Upper lobe of left lung (tissue), 6 donors: ENCODE data around the gene RPS6KA5. TPM values are rescaled to one million over a fixed set of nuclear protein-coding genes. Genes with fewer than 3 reads are reported as not detected.
A peak's percentile ranks its signal among the peaks of the same experiment; 100 is the strongest.

Experiments
- ATAC-seq, 2 donors: fragments of 200-7000 bp; cut with Tn5 transposase; one replicate each; pipeline ENCODE4 v1.9.1; 2022; ENCODE audit warnings: mild to moderate bottlenecking in 2 of 2, moderate library complexity in 2 of 2; ENCODE audit not compliant: low FRiP score in 2 of 2
- DNase-seq, 2 donors: peaks; one replicate each; pipeline ENCODE4 v3.0.0-alpha.2; 2019 to 2020
- H3K27ac ChIP-seq, 4 donors: fragments of 200-600 bp; sonication (generic); one replicate each; pipeline ENCODE4 v1.5.1; 2016 to 2019
- H3K27me3 ChIP-seq, 4 donors: fragments of 200-600 bp; sonication (generic); one replicate each; pipeline ENCODE4 v1.5.1; 2017 to 2019
- H3K36me3 ChIP-seq, 4 donors: fragments of 200-600 bp; sonication (generic); one replicate each; pipeline ENCODE4 v1.5.1; 2016 to 2019
- H3K4me1 ChIP-seq, 4 donors: fragments of 200-600 bp; sonication (generic); one replicate each; pipeline ENCODE4 v1.5.1; 2018 to 2019
- H3K4me3 ChIP-seq, 4 donors: fragments of 200-600 bp; sonication (generic); one replicate each; pipeline ENCODE4 v1.5.1; 2017 to 2019; ENCODE audit warnings: mild to moderate bottlenecking in 2 of 4, moderate library complexity in 1 of 4
- H3K9me3 ChIP-seq, 4 donors: fragments of 200-600 bp; sonication (generic); one replicate each; pipeline ENCODE4 v1.5.1; 2018 to 2019
- CTCF ChIP-seq, 6 experiments: fragments of 450-650 bp in 4 of 6; fragments of 200-600 bp in 2 of 6; sonication (generic) in 2 of 6; IDR thresholded peaks; one replicate each; pipeline ENCODE4 v1.5.1; 2016 to 2019; ENCODE audit warnings: antibody characterized with exemption in 6 of 6
- EP300 ChIP-seq, 4 donors: sonication (generic); formaldehyde crosslinking; IDR thresholded peaks; one replicate each; pipeline ENCODE4 v1.5.1; 2017; ENCODE audit warnings: antibody characterized with exemption in 4 of 4, control low read depth in 2 of 4
- POLR2A ChIP-seq, 4 donors: fragments of 450-650 bp; IDR thresholded peaks; one replicate each; pipeline ENCODE4 v1.5.1; 2016 to 2017; ENCODE audit warnings: antibody characterized with exemption in 4 of 4, mild to moderate bottlenecking in 2 of 4
- POLR2AphosphoS5 ChIP-seq, 2 donors: sonication (generic); formaldehyde crosslinking; IDR thresholded peaks; one replicate each; pipeline ENCODE4 v1.5.1; 2017; ENCODE audit warnings: antibody characterized with exemption in 2 of 2
- WGBS, 2 donors: methylation state at CpG; one replicate each; pipeline ENCODE4 v1.1.5; 2017 to 2018; 5-methylcytosine and 5-hydroxymethylcytosine counted together
- total RNA-seq, 6 donors: library from RNA; depleted of rRNA in 4 of 6; stranded (reverse); fragments of >200 nt in 4 of 6; gene quantifications; one replicate each; pipeline versions ENCODE4 v1.1.0 to v1.2.1, GENCODE V29; 2016 to 2021
- donor health status: DM: no; HTN: no; CAD: no; lungs with moderate emphysema.
- donor health status: DM: no; HTN: yes; CAD: no; lungs with severe emphysema.

Gene RPS6KA5
- total RNA-seq, 6 donors from 2014 or later: 4.3 to 17.8 (median 10.2) TPM

- H3K27me3 ChIP-seq: no peaks in the 10 kb centered on the region
- 66 to 90% methylated on average over 4 to 7 of the region's 7 CpGs for WGBS, 2 donors
- peaks cover 5 to 12% (median 7%) of the 10 kb centered on the region in 4 donors for H3K4me1 ChIP-seq
- DNase-seq (peak in 1 of 2 donors; percentile 41), ATAC-seq (no peak)
- no peaks in the 10 kb centered on the region for H3K36me3 ChIP-seq
- TF ChIP-seq POLR2AphosphoS5 (IDR thresholded peaks at IDR 0.05) (no peak), EP300 (IDR thresholded peaks at IDR 0.05) (no peak), CTCF (IDR thresholded peaks at IDR 0.05) (no peak), POLR2A (IDR thresholded peaks at IDR 0.05) (no peak)
- H3K27ac ChIP-seq: no peak overlapping the region
- H3K9me3 ChIP-seq: no peaks in the 10 kb centered on the region
- no peak overlapping the region for H3K4me3 ChIP-seq
Observed at GRCh38 chr14:90836692-90837063, 223.8 kb downstream of the RPS6KA5 start.

GRCh38 chr14:90831821-90832220 is 228.6 kb downstream of the RPS6KA5 start:
- Histone ChIP-seq H3K27me3 (no peaks in the 10 kb centered on the region), H3K9me3 (no peaks in the 10 kb centered on the region), H3K4me1 (peaks cover 6 to 27% (median 15%) of the 10 kb centered on the region in 4 donors), H3K4me3 (no peak overlapping the region), H3K27ac (no peak overlapping the region), H3K36me3 (no peaks in the 10 kb centered on the region)
- ATAC-seq (no peak), DNase-seq (no peak)
- WGBS, 2 donors: 95% methylated on average over 10 of the region's 10 CpGs
- TF ChIP-seq POLR2A (IDR thresholded peaks at IDR 0.05) (no peak), CTCF (IDR thresholded peaks at IDR 0.05) (no peak), POLR2AphosphoS5 (IDR thresholded peaks at IDR 0.05) (no peak), EP300 (IDR thresholded peaks at IDR 0.05) (no peak)

GRCh38 chr14:90830931-90831701 is 229.3 kb downstream of the RPS6KA5 start:
- Histone ChIP-seq H3K36me3 (no peaks in the 10 kb centered on the region), H3K27me3 (no peaks in the 10 kb centered on the region), H3K4me1 (peaks cover 6 to 21% (median 12%) of the 10 kb centered on the region in 4 donors), H3K9me3 (no peaks in the 10 kb centered on the region), H3K27ac (no peak overlapping the region), H3K4me3 (no peak overlapping the region)
- DNase-seq: peak in 1 of 2 donors; percentile 70
- TF ChIP-seq EP300 (IDR thresholded peaks at IDR 0.05) (no peak), POLR2A (IDR thresholded peaks at IDR 0.05) (no peak), POLR2AphosphoS5 (IDR thresholded peaks at IDR 0.05) (no peak), CTCF (IDR thresholded peaks at IDR 0.05) (no peak)
- no peak for ATAC-seq
- 93 to 94% methylated on average over 13 to 26 of the region's 26 CpGs for WGBS, 2 donors

- no peaks in the 10 kb centered on the region for H3K9me3 ChIP-seq
- DNase-seq (peak in 1 of 2 donors; percentile 44), ATAC-seq (no peak)
- peaks cover 6 to 21% (median 11%) of the 10 kb centered on the region in 4 donors for H3K4me1 ChIP-seq
- TF ChIP-seq POLR2AphosphoS5 (IDR thresholded peaks at IDR 0.05) (no peak), POLR2A (IDR thresholded peaks at IDR 0.05) (no peak)
- no peaks in the 10 kb centered on the region for H3K27me3 ChIP-seq
- H3K4me3 ChIP-seq: no peak overlapping the region
- H3K27ac ChIP-seq: peak overlapping the region in 1 of 4 donors; percentile 87
- no peaks in the 10 kb centered on the region for H3K36me3 ChIP-seq
- WGBS, 2 donors: 89 to 94% methylated on average over 2 to 4 of the region's 4 CpGs
Observed at GRCh38 chr14:90829677-90830076, 230.8 kb downstream of the RPS6KA5 start.

GRCh38 chr14:90828642-90829487 is 231.6 kb downstream of the RPS6KA5 start:
- Histone ChIP-seq H3K9me3 (peaks cover 0 to 7% (median 5%) of the 10 kb centered on the region in 4 donors), H3K27me3 (no peaks in the 10 kb centered on the region), H3K27ac (peak overlapping the region; percentile 71 to 88 (median 84)), H3K4me3 (peak overlapping the region in 3 of 4 donors; percentile 34 to 49 (median 44)), H3K4me1 (peaks cover 6 to 21% (median 11%) of the 10 kb centered on the region in 4 donors), H3K36me3 (no peaks in the 10 kb centered on the region)
- ATAC-seq (peak in 1 of 2 donors; percentile 47), DNase-seq (peak in 1 of 2 donors; percentile 60)
- TF ChIP-seq POLR2A (IDR thresholded peaks at IDR 0.05): no peak
- peak in 1 of 2 donors; percentile 27 for TF ChIP-seq POLR2AphosphoS5 (IDR thresholded peaks at IDR 0.05)
- 72 to 77% methylated on average over 17 of the region's 17 CpGs for WGBS, 2 donors
